Right cardiac atrium (tissue), 5 donors: ENCODE measurements around the gene PGA4. TPM values are rescaled to one million over a fixed set of nuclear protein-coding genes. Genes with fewer than 3 reads are reported as not detected.
"Not testable (repeated sequence)": the region's sequence is repeated elsewhere in the genome, so short reads cannot be mapped to it uniquely, and the experiment has no call there.

Experiments
- ATAC-seq, 2 donors: fragments of 200-7000 bp; cut with Tn5 transposase; one replicate each; pipeline versions ENCODE4 v1.8.0 to v1.9.1; 2020; ENCODE audit warnings: moderate library complexity in 2 of 2, mild to moderate bottlenecking in 1 of 2
- DNase-seq, 3 donors: peaks; one replicate each; pipeline ENCODE4 v3.0.0-alpha.2; 2020
- H3K27ac ChIP-seq: one replicate; pipeline ENCODE4 v1.5.1; 2013; ENCODE audit warnings: mild to moderate bottlenecking, low read length, control low read depth, moderate library complexity
- H3K27me3 ChIP-seq: one replicate; pipeline ENCODE4 v1.6.1; 2013; ENCODE audit not compliant: control insufficient read depth, insufficient read depth
- H3K4me1 ChIP-seq: one replicate; pipeline ENCODE4 v1.6.1; 2013; ENCODE audit warnings: low read length; ENCODE audit not compliant: control insufficient read depth, insufficient read depth
- H3K4me3 ChIP-seq: one replicate; pipeline ENCODE4 v1.5.1; 2013; ENCODE audit warnings: low read length, control low read depth
- H3K9me3 ChIP-seq: one replicate; pipeline ENCODE4 v1.6.1; 2013; ENCODE audit warnings: low read length; ENCODE audit not compliant: control insufficient read depth
- WGBS: extraction: QIAGEN DNeasy Blood & Tissue Kit; methylation state at CpG from one replicate; pipeline ENCODE4 v1.1.7; 2013; 5-methylcytosine and 5-hydroxymethylcytosine counted together
- intact Hi-C, 4 donors: fragments of 100-400 bp; cut with DNase I; formaldehyde crosslinking; loops; one replicate each; pipeline versions ENCODE4 v1.11.0 to v1.14.0; 2022 to 2023
- polyA plus RNA-seq: library from polyadenylated mRNA; stranded (reverse); fragments of 200-250 nt; gene quantifications from one replicate; pipeline ENCODE4 v1.2.3, GENCODE V29; 2013
- total RNA-seq, 4 donors: library from RNA; stranded (reverse); fragmentation: NEBNext Ultra II Directional; extraction: Animal tissue kit (Norgen Biotek cat#: 25700); gene quantifications; one replicate each; pipeline ENCODE4 v1.2.1, GENCODE V29; 2021
- donor health status: healthy with polysubstance abuse.
- donor health status: DM: no; HTN: yes; CAD: no.
- donor health status: DM: no; HTN: no; CAD: no.
- donor health status: DM: no; HTN: yes; CAD: no; lungs with severe emphysema.
- donor health status: DM: yes; HTN: yes; CAD: no.

PGA4 gene
- total and polyA plus RNA-seq, 5 donors: 0.71 to 7.4 (median 4.1) TPM

- WGBS: 37% methylated on average over 11 of the region's 11 CpGs
- intact Hi-C loops: loop anchor here in 3 of 4 donors (5.0 to 10.0 kb wide), 2 partner anchors 353 to 355 kb away; no protein-coding TSS in a partner anchor
Observed at GRCh38 chr11:61187505-61188130, 34.5 kb upstream of the PGA4 start.

GRCh38 chr11:61189933-61190332 is 32.2 kb upstream of the PGA4 start:
- Histone ChIP-seq H3K27ac (no peak overlapping the region), H3K9me3 (no peaks in the 10 kb centered on the region), H3K27me3 (no peaks in the 10 kb centered on the region), H3K4me1 (no peaks in the 10 kb centered on the region), H3K4me3 (no peak overlapping the region)
- no peak for ATAC-seq
- intact Hi-C loops: loop anchor here in 3 of 4 donors (5.0 to 10.0 kb wide), 2 partner anchors 355 to 358 kb away; no protein-coding TSS in a partner anchor
- 81% methylated on average over 8 of the region's 8 CpGs for WGBS
- DNase-seq: no peak

More at GRCh38 chr11:61187505-61188130, 34.5 kb upstream of the PGA4 start:
- H3K27ac ChIP-seq: no peak overlapping the region
- no peak overlapping the region for H3K4me3 ChIP-seq
- H3K4me1 ChIP-seq: no peaks in the 10 kb centered on the region
- no peaks in the 10 kb centered on the region for H3K9me3 ChIP-seq
- no peaks in the 10 kb centered on the region for H3K27me3 ChIP-seq
- peak; percentile 60 to 75 for ATAC-seq
- DNase-seq: peak; percentile 74 to 89 (median 81)

DNA sequence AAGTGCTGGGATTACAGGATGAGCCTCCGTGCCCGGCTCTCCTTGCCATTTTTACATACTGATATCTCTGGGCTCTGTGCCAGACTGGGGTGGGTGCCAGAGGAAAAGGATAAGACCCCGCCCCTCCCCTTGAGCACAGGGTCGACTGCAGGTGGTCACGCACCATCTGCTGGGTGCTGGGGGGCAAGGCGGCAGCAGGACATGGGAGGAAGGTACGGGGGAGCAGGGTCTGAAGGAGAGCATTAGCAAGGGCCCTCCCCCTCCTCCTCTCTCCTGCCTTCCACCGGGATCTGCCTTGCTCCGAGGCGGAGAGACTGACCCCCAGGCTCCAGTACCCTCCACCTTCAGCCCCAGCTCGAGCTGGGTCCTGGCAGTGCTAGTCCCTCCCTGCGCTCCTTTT is 28.6 kb upstream of the PGA4 start:
- intact Hi-C loops: no loop called here
- WGBS: 27% methylated on average over 12 of the region's 12 CpGs
- peak in 1 of 3 donors; percentile 43 for DNase-seq
- ATAC-seq: peak in 1 of 2 donors; percentile 44
- Histone ChIP-seq H3K9me3 (no peaks in the 10 kb centered on the region), H3K27me3 (no peaks in the 10 kb centered on the region), H3K27ac (no peak overlapping the region), H3K4me1 (no peaks in the 10 kb centered on the region), H3K4me3 (no peak overlapping the region)

GRCh38 chr11:61194169-61194671 is 27.9 kb upstream of the PGA4 start:
- no peaks in the 10 kb centered on the region for H3K9me3 ChIP-seq
- H3K27ac ChIP-seq: no peak overlapping the region
- WGBS: 64% methylated on average over 12 of the region's 12 CpGs
- DNase-seq: no peak
- no peaks in the 10 kb centered on the region for H3K4me1 ChIP-seq
- no peaks in the 10 kb centered on the region for H3K27me3 ChIP-seq
- intact Hi-C loops: no loop called here
- ATAC-seq: peak; percentile 16 to 48
- no peak overlapping the region for H3K4me3 ChIP-seq

GRCh38 chr11:61194981-61195695 is 27.0 kb upstream of the PGA4 start:
- H3K4me3 ChIP-seq: no peak overlapping the region
- no peaks in the 10 kb centered on the region for H3K4me1 ChIP-seq
- no peaks in the 10 kb centered on the region for H3K9me3 ChIP-seq
- 75% methylated on average over 7 of the region's 7 CpGs for WGBS
- intact Hi-C loops: no loop called here
- ATAC-seq (no peak), DNase-seq (no peak)
- H3K27me3 ChIP-seq: no peaks in the 10 kb centered on the region
- H3K27ac ChIP-seq: no peak overlapping the region

- 68% methylated on average over 7 of the region's 7 CpGs for WGBS
- no peak overlapping the region for H3K4me3 ChIP-seq
- DNase-seq: no peak
- intact Hi-C loops: no loop called here
- ATAC-seq: no peak
- H3K9me3 ChIP-seq: no peaks in the 10 kb centered on the region
- H3K4me1 ChIP-seq: no peaks in the 10 kb centered on the region
- H3K27ac ChIP-seq: no peak overlapping the region
- no peaks in the 10 kb centered on the region for H3K27me3 ChIP-seq
Observed at GRCh38 chr11:61195719-61196118, 26.4 kb upstream of the PGA4 start.

- H3K27me3 ChIP-seq: no peaks in the 10 kb centered on the region
- H3K4me1 ChIP-seq: no peaks in the 10 kb centered on the region
- no peaks in the 10 kb centered on the region for H3K9me3 ChIP-seq
- no peak for ATAC-seq
- intact Hi-C loops: no loop called here
- no peak overlapping the region for H3K4me3 ChIP-seq
- DNase-seq: no peak
- no peak overlapping the region for H3K27ac ChIP-seq
- WGBS: 60% methylated on average over 6 of the region's 6 CpGs
Observed at GRCh38 chr11:61198361-61198760, 23.8 kb upstream of the PGA4 start.

DNA sequence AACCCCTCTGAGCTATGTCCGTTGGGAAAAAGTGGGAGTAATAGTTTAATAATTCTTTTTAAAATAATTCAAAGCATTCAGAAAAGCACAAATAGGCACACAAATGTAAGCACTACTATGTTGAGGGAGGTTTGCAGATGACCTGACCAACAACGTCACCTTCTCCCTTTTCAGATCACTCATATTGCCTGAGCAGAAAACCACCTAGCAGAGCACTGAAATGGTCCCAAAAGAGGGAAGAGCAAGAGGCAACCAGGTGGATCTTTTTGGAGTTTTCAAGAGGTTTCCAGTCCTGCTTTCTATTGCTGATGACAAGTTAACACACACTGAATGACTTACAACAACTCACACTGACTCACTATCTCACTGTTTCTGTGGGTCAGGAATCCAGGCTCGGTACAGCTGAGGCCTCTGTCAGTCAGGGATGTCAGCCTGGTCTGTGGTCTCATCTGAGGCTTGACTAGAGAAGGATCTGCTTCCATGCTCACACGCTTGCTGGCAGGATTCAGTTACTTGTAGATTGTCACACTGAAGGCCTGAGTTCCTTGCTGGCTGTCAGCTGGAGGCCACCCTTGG is 23.1 kb upstream of the PGA4 start:
- H3K4me1 ChIP-seq: no peaks in the 10 kb centered on the region
- H3K9me3 ChIP-seq: no peaks in the 10 kb centered on the region
- no peak overlapping the region for H3K27ac ChIP-seq
- no peak overlapping the region for H3K4me3 ChIP-seq
- H3K27me3 ChIP-seq: no peaks in the 10 kb centered on the region
- ATAC-seq (no peak), DNase-seq (no peak)
- 81% methylated on average over 4 of the region's 4 CpGs for WGBS
- intact Hi-C loops: no loop called here

DNA sequence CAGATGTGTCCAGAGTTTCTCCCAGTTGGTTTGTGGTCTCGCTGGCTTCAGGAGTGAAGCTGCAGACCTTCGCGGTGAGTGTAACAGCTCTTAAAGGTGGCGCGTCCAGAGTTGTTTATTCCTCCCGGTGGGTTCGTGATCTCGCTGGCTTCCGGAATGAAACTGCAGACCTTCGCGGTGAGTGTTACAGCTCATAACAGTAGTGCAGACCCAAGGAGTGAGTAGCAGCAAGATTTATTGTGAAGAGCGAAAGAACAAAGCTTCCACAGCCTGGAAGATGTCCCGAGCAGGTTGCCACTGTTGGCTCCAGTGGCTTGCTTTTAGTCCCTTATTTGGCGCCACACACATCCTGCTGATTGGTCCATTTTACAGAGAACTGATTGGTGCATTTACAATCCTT is 20.7 kb upstream of the PGA4 start:
- ATAC-seq: no peak

DNA sequence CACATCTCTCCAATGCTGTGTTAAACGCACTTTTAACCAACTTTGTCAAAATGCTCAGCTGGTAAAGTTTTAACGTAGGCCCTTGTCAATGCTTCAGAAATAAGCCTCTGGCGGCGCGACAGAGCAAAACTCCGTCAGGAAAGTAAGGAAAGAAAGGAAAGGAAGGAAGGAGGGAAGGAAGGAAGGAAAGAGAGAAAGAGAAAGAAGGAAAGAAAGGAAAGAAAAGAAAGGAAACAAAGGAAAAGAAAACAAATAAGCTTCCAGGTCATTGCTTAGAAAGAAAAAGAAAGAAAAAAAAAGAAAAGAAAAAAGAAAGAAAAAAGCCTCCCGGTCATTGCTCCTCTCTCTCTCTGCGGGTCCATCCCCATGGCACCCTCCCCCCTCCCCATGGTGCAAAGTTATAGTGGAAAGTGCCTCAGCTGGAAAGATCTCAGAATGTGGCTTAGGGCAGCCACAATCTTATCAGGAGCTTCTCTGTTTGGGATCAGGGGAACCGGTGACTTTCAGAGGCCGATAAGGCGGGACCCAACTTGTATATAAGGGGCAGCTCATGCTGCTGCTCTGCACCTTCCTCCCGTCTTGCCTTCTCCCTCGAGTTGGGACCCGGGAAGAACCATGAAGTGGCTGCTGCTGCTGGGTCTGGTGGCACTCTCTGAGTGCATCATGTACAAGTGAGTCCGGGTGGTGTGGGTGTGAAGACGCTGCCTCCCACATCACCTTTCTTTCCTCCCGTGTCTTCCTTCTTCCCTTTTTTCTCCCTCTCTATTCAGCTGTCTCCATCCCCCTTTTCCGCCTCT is 19.0 kb upstream of the PGA4 start, which contains the start of gene PGA3:
TSS of gene PGA3 (plus strand) at position 566 of the 797 bp plus-strand sequence. CDS start at position 616, 50 bp downstream.
- H3K4me1 ChIP-seq, H3K4me3 ChIP-seq, H3K9me3 ChIP-seq, DNase-seq, ATAC-seq, intact Hi-C loops, H3K27ac ChIP-seq, H3K27me3 ChIP-seq: not testable (repeated sequence)
- 48% methylated on average over 17 of the region's 18 CpGs for WGBS

More for the DNA sequence above, 20.7 kb upstream of the PGA4 start:
- no peak for DNase-seq
- no peaks in the 10 kb centered on the region for H3K27me3 ChIP-seq
- whole genome bisulfite sequencing: 93% methylated on average over 14 of the region's 14 CpGs
- no peaks in the 10 kb centered on the region for H3K9me3 ChIP-seq
- no peak overlapping the region for H3K4me3 ChIP-seq
- intact Hi-C loops: no loop called here
- H3K27ac ChIP-seq: no peak overlapping the region
- no peaks in the 10 kb centered on the region for H3K4me1 ChIP-seq
